GM12892 (cell line): ENCODE measurements around the gene IQCB1.

Experiments
- POLR2A ChIP-seq: IDR thresholded peaks from 2 replicates; pipeline ENCODE4 v1.6.1; 2011; ENCODE audit warnings: low read depth, low read length, control low read depth
- POLR2AphosphoS5 ChIP-seq: IDR thresholded peaks from 2 replicates; pipeline ENCODE4 v1.6.1; 2011; ENCODE audit warnings: low read depth, low read length, control low read depth
- TAF1 ChIP-seq: IDR thresholded peaks from 2 replicates; pipeline ENCODE4 v1.6.1; 2011; ENCODE audit warnings: low read depth, mild to moderate bottlenecking, control low read depth, low read length, borderline replicate concordance

GRCh38 chr3:121739902-121740301 lies 95.0 kb downstream of the IQCB1 start:
- TF ChIP-seq TAF1 (no peak), POLR2AphosphoS5 (no peak), POLR2A (no peak)
